Measurements from ENCODE around the gene TEX11. TPM values are rescaled to one million over a fixed set of nuclear protein-coding genes. Genes with fewer than 3 reads are reported as not detected.
"Not testable (repeated sequence)": the region's sequence is repeated elsewhere in the genome, so short reads cannot be mapped to it uniquely, and the experiment has no call there.

TEX11 gene
- total RNA-seq: not detected

GRCh38 chrX:70908541-70908940 is at the start of gene TEX11:
Gene TEX11, minus strand, starts transcription at chrX:70908711. Its CDS starts 922 bp downstream, at chrX:70907789.
- intact Hi-C loops (cut with DNase I): loop anchor here (10.0 kb wide), 1 partner anchor 46 kb away; no protein-coding TSS in a partner anchor
- ATAC-seq (no peak), DNase-seq (ENCODE audit: low spot score) (no peak)

GRCh38 chrX:70954871-70955270 is 46.4 kb upstream of the TEX11 start:
- no peak for DNase-seq (ENCODE audit: low spot score)
- intact Hi-C loops (cut with DNase I): loop anchor here (10.0 kb wide), 1 partner anchor 50 kb away; the partner anchor contains the start of gene TEX11
- no peak for ATAC-seq

DNA sequence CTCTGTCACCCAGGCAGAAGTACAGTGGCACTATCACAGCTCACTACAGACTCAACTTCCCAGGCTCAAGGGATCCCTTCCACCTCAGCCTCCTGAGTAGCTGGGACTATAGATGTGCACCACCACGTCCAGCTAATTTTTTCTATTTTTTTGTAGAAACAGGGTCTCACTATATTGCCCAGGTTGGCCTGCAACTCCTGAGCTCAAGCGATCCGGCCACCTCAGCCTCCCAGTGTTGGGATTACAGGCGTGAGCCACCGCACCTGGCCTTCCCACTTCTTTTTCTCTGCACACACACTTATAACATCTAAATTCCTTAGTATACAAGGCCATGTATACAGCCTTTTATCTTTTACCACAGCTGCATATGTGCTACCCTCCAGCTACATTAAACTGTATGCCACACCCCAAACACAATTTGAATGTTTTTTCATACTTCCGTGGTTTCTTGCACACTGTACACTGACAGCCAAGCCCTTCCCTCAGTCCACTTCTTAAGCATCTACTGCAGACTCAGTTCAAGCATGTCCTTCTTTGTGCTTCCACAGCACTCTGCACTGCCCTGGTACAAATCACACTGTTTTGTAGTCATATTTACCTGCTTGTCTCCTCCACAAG is 15.9 kb upstream of the TEX11 start:
- DNase-seq (ENCODE audit: low spot score) (no peak), ATAC-seq (no peak)
- intact Hi-C loops (cut with DNase I): no loop called here

DNA sequence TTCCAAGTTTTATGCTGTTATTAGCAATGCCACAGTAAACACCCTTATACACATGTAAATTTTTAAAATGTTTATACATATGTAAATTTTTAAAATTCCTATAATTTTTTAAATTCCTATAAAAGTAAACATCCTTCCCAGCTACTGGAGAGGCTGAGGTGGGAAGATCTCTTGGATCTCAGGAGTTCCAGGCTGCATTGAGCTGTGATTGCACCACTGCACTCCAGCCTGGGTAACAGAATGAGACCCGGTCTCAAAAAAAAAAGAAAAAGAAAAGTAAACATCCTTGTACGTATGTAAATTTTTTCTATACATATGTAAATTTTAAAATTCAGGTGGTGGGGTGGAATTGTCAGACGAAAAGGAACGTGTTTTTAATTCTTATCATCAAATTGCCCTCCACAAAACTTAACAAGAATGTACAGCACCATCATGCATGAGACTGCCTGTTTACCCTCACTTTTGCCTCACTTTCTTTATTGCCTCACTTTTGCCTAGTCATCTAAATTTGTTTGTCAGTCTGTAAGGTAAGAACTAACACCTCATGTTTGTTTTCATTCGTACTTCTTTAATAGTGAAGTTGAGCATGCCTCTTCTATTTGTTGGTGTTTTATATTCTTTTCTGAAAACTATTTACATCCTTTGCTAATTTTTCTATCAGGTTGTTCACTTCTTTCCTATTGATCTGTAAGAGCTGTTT is 14.4 kb upstream of the TEX11 start:
- intact Hi-C loops (cut with DNase I): no loop called here
- ATAC-seq (no peak), DNase-seq (ENCODE audit: low spot score) (no peak)

DNA sequence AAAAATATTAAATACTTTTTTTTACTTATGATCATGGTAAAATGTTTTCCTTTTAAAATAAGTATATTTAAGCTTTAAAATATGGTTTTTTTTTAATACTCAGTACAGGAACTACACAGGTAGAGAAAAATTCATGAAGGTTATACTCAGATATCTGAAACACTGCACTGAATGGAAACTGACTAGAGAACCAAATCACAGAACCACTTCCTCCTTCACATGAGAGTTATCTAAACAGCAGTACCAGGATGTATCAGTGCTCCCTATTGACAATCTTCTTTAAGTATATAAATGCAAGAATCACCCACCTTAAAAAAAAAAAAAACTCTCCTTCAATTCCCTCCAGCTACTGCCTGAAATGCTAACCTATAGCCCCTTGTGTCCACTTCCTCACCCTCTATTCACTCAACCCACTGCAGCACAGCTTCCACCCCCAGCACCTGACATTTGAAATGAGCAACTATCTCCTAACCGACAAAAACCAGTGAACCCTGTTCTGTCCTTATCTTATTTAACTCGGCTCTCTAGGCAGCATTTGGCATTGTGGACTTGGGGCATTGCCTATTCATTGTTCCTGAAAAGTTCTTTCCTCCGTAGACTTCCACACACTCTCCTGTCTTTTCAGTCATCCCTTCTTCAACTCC is 13.3 kb upstream of the TEX11 start:
- ATAC-seq (no peak), DNase-seq (ENCODE audit: low spot score) (no peak)
- intact Hi-C loops (cut with DNase I): no loop called here

GRCh38 chrX:70916754-70917153 is 8.2 kb upstream of the TEX11 start:
- DNase-seq (ENCODE audit: low spot score) (no peak), ATAC-seq (no peak)
- intact Hi-C loops (cut with DNase I): no loop called here

GRCh38 chrX:70907900-70908299 is 611 bp downstream of the TEX11 start:
- no peak for DNase-seq (ENCODE audit: low spot score)
- intact Hi-C loops (cut with DNase I): loop anchor here (10.0 kb wide), 1 partner anchor 47 kb away; no protein-coding TSS in a partner anchor
- ATAC-seq: no peak

DNA sequence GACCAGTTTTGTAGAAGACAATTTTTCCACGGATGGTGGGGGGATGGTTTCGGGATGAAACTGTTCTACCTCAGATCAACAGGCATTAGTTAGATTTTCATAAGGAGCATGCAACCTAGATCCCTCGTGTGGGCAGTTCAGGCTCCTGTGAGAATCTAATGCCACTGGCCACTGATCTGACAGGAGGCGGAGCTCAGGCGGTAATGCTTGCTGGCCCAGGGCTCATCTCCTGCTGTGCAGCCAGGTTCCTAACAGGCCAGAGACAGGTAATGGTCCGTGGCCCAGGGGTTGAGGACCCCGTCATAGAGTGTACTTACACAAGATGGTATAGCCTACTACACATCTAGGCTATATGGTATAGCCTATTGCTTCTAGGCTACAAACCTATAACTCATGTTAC is 7.0 kb downstream of the TEX11 start:
- DNase-seq (ENCODE audit: low spot score): no peak
- intact Hi-C loops (cut with DNase I): loop anchor here (10.0 kb wide), 1 partner anchor 53 kb away; no protein-coding TSS in a partner anchor
- no peak for ATAC-seq

- ATAC-seq; DNase-seq (ENCODE audit: low spot score); intact Hi-C loops (cut with DNase I): not testable (repeated sequence)
These were observed 18.1 kb downstream of the TEX11 start for GRCh38 chrX:70890441-70890840.

DNA sequence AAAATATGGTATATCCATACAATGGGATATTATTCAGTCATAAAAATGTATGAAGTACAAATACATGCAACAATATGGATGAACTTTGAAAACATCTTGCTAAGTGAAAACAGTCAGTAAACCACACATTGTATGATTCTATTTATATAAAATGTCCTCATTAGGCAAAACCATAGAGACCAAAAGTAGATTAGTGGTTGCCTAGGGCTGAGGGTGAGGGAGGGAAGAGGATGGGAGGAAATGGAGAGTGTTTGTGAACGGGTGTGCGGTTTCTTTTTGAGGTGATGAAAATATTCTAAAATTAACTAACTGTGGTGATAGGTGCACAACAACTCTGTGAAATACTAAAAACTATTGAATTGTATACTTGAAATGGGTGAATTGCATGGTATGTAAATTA is 29.6 kb downstream of the TEX11 start:
- DNase-seq (ENCODE audit: low spot score) (no peak), ATAC-seq (no peak)
- intact Hi-C loops (cut with DNase I): no loop called here

- intact Hi-C loops (cut with DNase I): no loop called here
- no peak for ATAC-seq
- DNase-seq (ENCODE audit: low spot score): no peak
These were observed 56.2 kb downstream of the TEX11 start for GRCh38 chrX:70852294-70852693.

DNA sequence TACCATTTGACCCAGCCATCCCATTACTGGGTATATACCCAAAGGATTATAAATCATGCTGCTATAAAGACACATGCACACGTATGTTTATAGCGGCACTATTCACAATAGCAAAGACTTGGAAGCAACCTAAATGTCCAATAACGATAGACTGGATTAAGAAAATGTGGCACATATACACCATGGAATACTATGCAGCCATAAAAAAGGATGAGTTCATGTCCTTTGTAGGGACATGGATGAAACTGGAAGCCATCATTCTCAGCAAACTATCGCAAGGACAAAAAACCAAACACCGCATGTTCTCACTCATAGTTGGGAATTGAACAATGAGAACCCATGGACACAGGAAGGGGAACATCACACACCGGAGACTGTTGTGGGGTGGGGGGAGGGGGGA is 64.4 kb downstream of the TEX11 start:
- intact Hi-C loops (cut with DNase I); ATAC-seq; DNase-seq (ENCODE audit: low spot score): not testable (repeated sequence)

DNA sequence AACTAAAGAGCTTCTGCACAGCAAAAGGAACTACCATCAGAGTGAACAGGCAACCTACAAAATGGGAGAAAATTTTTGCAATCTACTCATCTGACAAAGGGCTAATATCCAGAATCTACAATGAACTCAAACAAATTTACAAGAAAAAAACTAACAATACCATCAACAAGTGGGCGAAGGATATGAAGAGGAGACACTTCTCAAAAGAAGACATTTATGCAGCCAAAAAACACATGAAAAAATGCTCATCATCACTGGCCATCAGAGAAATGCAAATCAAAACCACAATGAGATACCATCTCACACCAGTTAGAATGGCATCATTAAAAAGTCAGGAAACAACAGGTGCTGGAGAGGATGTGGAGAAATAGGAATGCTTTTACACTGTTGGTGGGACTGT is 64.9 kb downstream of the TEX11 start:
- intact Hi-C loops (cut with DNase I); ATAC-seq; DNase-seq (ENCODE audit: low spot score): not testable (repeated sequence)

DNA sequence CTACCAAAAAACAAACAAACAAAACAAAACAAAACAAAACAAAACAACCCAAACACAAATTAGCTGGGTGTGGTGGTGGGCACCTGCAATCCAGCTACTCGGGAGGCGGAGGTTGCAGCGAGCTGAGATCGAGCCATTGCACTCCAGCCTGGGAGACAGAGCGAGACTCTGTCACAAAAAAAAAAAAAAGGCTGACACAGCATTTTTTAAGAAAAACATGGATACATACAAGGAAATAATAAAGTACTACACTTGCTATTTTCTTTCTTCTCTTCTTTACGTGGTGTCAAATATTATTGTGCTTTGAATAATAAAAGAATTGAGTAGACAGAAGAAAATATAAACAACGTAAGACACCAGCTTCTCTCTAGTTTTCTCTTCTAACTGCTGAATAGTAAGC is 73.9 kb downstream of the TEX11 start:
- intact Hi-C loops (cut with DNase I): no loop called here
- no peak for ATAC-seq
- no peak for DNase-seq (ENCODE audit: low spot score)

DNA sequence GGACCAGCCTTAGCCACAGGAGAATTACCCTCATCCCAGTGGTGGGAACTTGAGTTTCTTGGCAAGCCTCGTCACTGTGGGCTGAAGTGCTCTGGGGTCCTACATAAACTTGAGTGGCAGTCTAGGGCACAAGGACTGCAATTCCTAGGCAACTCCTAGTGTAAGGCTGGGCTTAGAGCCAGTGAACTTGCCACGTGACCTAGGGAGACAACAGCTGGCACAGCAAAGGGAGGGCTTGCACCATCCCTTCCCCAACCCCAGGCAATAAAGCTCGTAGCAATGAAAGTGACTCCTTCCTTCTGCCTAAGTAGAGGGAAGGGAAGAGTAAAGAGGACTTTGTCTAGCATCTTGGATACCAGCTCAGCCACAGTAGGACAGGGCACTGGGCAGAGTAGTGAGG is 81.8 kb downstream of the TEX11 start:
- intact Hi-C loops (cut with DNase I): no loop called here
- ATAC-seq: no peak

DNA sequence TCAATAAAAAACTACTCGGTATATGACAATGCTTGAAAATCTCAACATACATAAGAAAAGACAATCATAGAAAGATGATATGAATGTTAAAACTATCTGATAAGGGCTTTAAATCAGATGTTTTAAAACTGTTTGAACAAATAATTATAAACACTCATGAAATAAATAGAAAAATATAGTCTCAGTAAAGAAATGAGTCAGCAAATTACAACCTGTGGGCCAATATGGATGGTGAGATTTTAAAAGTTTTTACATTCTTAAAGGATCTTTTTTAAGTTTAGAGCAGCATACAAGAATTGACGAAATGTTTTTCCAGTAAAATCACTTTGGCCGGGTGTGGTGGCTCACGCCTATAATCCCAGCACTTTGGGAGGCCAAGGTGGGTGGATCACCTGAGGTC is 83.1 kb downstream of the TEX11 start:
- ATAC-seq (no peak), DNase-seq (ENCODE audit: low spot score) (no peak)
- intact Hi-C loops (cut with DNase I): no loop called here

More for the DNA sequence above, 81.8 kb downstream of the TEX11 start:
- DNase-seq (ENCODE audit: low spot score): no peak

GRCh38 chrX:70808942-70809940 is 99.3 kb downstream of the TEX11 start:
- intact Hi-C loops (cut with DNase I): no loop called here
- ATAC-seq: no peak

GRCh38 chrX:70806081-70806480 is 102.4 kb downstream of the TEX11 start:
- ATAC-seq (no peak), DNase-seq (ENCODE audit: low spot score) (no peak)
- intact Hi-C loops (cut with DNase I): no loop called here

More at GRCh38 chrX:70808942-70809940, 99.3 kb downstream of the TEX11 start:
- no peak for DNase-seq (ENCODE audit: low spot score)

GRCh38 chrX:70796742-70797141 is 111.8 kb downstream of the TEX11 start:
- DNase-seq (ENCODE audit: low spot score); intact Hi-C loops (cut with DNase I); ATAC-seq: not testable (repeated sequence)
